Activated naive CD4-positive, alpha-beta T cell treated with anti-CD3 and anti-CD28 coated beads, Interleukin-2, amount 50 U/mL, for 16 hours (primary cell): ENCODE results near the gene KIR3DL2.
"Not testable (repeated sequence)": the region's sequence is repeated elsewhere in the genome, so short reads cannot be mapped to it uniquely, and the experiment has no call there.

ENCODE experiments used
- DNase-seq: peaks from one replicate; pipeline ENCODE4 v3.0.0-alpha.2; 2020

The KIR3DL2 gene

DNA sequence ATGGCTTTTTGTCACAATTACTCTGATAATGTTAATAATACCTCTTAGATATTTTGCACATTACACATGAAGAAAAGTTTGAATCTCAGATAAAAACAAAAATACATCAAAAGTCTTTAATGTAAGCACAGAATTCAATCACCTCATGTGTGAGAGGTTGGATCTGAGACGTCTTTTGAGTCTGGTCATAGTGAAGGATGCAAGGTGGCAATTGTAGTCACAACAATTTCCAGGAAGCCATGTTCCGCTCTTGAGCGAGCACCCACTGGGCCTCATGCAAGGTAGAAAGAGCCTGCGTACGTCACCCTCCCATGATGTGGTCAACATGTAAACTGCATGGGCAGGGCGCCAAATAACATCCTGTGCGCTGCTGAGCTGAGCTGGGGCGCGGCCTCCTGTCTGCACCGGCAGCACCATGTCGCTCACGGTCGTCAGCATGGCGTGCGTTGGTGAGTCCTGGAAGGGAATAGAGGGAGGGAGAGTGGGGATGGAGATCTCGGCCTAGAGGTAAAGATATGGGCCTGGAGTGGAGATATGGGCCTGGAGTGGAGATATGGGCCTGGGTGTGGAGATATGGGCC, at the start of gene KIR3DL2:
KIR3DL2 (plus strand) TSS at position 383 of the 580 bp plus-strand sequence; CDS start at position 416, 33 bp downstream.
- not testable (repeated sequence) for DNase-seq

DNA sequence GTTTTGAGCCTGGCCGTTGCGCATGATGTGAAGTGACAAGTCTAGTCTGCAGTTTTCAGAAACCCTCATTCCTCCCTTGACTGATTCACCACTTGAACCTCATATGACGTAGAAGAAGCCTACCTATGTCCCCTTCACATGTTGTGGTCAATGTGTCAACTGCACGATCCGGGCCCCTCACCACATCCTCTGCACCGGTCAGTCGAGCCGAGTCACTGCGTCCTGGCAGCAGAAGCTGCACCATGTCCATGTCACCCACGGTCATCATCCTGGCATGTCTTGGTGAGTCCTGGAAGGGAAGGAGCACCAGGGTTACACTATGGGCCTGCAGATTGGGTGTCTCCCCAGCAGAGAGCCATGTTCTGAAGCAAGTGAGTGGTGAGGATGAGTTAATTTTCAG, 46.8 kb upstream of the KIR3DL2 start, which contains the start of gene KIR2DL4:
KIR2DL4 (plus strand) TSS at position 201 of the 400 bp plus-strand sequence; CDS start at position 243, 42 bp downstream.
- no peak for DNase-seq

DNA sequence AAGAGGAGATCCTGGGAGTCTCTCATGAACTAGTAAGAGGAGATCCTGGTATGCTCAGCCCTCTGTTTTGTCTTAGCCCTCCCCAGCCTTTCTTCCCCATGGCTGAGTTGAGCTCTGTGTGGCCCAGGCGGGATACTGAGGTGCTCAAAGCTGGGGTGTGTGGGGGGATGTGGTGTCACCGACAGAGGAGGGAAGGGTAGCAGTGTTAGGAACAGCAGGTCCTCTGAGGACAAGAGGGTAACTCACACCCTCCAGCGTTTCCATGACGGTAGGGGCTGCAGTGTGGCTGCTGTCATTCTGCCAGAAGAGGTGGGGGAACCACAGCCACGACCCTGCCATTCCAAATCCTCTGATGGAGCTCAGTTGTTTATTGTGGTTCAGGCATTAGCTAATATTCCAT, 46.1 kb upstream of the KIR3DL2 start:
- DNase-seq: no peak

DNA sequence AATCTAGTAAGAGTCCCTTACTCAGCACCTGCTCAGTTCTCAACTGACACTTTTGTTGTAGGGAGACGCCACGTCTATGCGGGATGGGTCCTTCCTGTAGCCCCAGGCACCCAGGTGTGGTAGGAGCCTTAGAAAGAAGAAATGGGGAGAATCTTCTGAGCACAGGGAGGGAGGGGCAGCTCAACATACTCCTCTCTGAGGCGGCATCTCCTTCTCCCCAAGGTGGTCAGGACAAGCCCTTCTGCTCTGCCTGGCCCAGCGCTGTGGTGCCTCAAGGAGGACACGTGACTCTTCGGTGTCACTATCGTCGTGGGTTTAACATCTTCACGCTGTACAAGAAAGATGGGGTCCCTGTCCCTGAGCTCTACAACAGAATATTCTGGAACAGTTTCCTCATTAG, 45.7 kb upstream of the KIR3DL2 start:
- no peak for DNase-seq

DNA sequence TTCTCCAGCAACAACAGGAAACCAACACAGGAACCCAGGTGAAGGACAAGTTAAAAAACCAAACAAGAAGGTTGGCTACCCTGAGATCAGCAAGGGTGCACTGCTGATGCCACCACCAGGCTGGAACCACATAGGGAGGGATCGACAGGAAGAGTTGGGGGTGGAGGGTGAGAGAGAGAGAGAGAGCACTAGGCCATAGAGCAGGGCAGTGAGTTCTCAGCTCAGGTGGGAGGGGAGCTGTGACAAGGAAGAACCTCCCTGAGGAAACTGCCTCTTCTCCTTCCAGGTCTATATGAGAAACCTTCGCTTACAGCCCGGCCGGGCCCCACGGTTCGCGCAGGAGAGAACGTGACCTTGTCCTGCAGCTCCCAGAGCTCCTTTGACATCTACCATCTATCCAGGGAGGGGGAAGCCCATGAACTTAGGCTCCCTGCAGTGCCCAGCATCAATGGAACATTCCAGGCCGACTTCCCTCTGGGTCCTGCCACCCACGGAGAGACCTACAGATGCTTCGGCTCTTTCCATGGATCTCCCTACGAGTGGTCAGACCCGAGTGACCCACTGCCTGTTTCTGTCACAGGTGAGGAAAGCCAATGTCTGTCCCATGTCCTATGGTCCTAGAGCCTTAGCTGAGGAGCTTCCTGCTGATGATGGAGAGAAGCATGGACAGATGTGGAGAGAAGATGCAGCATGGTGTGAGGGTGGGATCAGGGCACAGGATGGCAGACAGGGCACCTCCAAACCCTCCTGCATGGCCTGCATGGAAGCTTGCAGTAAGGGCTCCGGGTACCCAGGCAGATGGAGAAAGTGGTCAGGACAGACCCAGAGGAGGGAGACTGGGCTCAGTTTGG, 44.4 kb upstream of the KIR3DL2 start:
- DNase-seq: no peak

DNA sequence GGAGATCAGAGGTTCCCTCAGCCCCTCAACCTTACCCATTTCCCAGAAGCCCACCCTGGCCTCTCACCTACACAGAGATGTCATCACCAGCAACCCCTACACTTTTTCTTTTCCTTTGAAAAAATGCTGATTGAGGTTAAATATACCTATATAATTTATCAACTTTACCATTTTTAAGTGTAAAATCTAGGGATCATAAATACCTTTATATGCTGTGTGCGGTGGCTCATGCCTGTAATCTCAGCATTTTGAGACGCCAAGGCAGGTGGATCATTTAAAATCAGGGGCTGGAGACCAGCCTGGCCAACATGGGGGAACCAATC, 43.8 kb upstream of the KIR3DL2 start:
- DNase-seq: no peak

DNA sequence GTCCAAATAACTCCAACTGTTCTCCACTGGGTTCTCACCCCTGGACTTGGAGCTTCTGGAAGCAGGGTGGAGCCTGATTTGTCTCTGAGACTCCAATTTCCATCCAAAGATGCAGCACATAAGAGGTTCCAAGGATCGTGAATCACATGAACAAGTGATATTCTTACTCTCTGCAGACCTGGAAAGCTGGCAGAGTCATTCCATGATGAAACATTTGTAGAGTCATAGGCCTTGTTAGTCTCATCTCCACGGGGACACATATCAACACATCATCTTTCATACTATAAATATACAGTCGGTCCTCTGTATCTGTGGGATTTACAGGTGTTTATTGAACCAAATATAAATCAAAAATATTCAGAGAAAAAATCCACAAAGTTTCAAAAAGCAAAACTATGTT, 35.7 kb upstream of the KIR3DL2 start:
- DNase-seq: not testable (repeated sequence)

DNA sequence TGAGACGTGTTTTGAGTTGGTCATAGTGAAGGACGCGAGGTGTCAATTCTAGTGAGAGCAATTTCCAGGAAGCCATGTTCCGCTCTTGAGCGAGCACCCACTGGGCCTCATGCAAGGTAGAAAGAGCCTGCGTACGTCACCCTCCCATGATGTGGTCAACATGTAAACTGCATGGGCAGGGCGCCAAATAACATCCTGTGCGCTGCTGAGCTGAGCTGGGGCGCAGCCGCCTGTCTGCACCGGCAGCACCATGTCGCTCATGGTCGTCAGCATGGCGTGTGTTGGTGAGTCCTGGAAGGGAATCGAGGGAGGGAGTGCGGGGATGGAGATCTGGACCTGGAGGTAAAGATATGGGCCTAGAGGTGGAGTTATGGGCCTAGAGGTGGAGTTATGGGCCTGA, 34.0 kb upstream of the KIR3DL2 start, which contains the start of gene KIR3DL1:
KIR3DL1 (plus strand) TSS at position 218 of the 400 bp plus-strand sequence.
- DNase-seq: not testable (repeated sequence)

DNA sequence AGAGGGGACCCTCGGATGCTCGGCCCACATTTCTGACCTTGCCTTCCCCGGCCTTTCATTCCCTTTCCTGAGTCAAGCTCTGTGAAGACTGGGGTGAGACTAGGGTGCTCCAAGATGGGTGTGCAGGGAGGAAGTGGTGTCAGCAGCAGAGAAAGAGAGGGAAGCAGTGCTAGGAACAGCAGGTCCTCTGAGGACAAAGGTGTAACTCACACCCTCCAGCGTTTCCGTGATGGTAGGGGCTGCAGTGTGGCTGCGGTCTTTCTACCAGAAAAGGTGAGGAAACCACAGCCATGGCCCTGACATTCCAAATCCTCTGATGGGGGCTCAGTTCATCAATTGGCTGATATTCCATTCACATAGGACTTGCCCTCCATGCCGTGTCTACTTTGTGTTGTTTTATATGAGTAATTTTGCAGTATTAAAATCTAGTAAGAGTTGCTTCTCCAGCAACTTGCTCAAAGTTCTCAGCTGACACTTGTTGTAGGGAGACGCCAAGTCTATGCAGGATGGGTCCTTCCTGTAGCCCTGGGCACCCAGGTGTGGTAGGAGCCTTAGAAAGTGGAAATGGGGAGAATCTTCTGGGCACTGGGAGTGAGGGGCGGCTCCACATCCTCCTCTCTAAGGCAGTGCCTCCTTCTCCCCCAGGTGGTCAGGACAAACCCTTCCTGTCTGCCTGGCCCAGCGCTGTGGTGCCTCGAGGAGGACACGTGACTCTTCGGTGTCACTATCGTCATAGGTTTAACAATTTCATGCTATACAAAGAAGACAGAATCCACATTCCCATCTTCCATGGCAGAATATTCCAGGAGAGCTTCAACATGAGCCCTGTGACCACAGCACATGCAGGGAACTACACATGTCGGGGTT, 32.3 kb upstream of the KIR3DL2 start:
- no peak for DNase-seq

DNA sequence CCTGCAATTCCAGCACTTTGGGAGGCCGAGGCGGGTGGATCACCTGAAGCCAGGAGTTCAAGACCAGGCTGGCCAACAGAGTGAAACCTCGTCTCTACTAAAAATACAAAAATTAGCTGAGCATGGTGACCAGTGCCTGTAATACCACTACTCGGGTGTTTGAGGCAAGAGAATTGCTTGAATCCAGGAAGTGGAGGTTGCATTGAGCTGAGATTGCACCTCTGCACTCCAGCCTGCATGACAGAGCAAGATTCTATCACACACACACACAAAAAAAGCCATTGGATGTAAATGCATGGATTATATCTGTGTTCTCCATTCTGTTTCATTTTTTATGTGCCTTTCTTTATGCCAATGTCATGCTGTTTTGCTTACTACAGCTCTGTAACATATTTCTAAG, 25.8 kb upstream of the KIR3DL2 start:
- DNase-seq: not testable (repeated sequence)

DNA sequence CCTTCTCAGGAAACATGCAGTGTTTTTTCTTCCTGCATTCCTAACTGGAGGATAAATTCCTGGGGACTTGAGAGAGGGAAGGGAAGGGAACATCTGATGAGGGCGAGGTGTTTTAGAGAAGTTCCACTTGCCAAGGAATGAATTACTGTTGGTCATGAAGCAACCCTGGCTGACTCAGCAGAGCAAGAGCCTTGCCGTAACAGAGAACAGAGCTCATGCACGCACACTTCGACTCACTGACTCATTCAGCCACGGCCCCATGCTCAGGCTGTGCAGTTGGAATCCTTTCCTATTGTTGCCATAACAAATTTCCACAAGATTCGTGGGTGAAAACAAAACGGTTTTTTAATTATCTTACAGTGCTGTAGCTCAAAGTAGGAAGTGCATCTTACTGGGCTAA, 24.9 kb upstream of the KIR3DL2 start:
- DNase-seq: not testable (repeated sequence)

DNA sequence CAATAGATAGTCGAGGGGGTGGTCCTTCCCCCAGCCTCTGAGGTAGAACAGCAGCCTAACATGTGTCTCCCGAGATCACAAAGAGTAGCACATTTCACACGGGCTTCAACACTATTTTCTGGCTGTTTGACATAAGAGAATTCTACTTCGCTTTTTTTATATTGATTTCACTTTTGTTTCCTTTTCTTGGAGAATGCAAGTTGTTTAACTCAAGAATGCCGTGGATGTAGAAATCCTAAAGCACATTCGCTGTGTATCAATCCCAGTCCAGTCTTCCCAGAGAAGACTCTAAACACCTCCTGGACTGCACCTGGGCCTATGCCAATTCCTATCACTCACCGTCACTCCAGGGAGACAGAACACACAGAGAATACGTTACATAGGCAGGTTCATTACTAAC, 22.2 kb upstream of the KIR3DL2 start:
- DNase-seq: not testable (repeated sequence)

DNA sequence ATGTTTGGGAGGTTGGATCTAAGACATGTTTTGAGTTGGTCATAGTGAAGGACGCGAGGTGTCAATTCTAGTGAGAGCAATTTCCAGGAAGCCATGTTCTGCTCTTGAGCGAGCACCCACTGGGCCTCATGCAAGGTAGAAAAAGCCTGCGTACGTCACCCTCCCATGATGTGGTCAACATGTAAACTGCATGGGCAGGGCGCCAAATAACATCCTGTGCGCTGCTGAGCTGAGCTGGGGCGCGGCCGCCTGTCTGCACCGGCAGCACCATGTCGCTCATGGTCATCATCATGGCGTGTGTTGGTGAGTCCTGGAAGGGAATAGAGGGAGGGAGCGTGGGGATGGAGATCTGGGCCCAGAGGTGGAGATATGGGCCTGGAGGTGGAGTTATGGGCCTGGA, 17.7 kb upstream of the KIR3DL2 start, which contains the start of gene KIR2DS4:
KIR2DS4 (plus strand) TSS at position 181 of the 400 bp plus-strand sequence.
- not testable (repeated sequence) for DNase-seq

DNA sequence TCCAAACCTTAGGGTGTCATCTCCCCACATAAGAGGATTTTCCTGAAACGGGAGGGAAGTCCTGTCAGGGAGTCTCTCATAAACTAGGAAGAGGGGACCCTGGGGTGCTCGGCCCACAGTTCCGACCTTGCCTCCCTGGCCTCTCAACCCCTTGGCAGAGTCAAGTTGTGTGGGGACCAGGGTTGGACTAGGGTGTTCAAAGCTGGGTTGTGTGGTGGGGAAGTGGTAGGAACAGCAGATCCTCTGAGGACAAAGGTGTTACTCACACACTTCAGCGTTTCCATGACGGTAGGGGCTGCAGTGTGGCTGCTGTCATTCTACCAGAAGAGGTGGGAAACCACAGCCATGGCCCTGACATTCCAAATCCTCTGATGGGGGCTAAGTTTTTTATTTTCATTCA, 15.1 kb upstream of the KIR3DL2 start:
- not testable (repeated sequence) for DNase-seq

DNA sequence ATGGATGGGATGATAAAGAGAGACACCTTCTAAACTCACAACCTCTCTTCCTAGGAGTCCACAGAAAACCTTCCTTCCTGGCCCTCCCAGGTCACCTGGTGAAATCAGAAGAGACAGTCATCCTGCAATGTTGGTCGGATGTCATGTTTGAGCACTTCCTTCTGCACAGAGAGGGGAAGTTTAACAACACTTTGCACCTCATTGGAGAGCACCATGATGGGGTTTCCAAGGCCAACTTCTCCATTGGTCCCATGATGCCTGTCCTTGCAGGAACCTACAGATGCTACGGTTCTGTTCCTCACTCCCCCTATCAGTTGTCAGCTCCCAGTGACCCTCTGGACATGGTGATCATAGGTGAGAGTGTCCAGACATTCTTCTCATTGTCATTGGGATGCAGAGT, 12.7 kb upstream of the KIR3DL2 start:
- DNase-seq: not testable (repeated sequence)

DNA sequence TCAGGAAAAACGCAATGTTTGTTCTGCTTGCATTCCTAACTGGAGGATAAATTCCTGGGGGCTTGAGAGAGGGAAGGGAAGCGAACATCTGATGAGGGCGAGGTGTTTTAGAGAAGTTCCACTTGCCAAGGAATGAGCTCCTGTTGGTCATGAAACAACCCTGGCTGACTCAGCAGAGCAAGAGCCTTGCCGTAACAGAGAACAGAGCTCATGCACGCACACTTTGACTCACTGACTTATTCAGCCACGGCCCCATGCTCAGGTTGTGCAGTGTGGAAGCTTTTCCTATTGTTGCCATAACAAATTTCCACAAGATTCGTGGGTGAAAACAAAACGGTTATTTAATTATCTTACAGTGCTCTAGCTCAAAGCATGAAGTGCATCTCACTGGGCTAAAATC, 7.1 kb upstream of the KIR3DL2 start:
- not testable (repeated sequence) for DNase-seq

DNA sequence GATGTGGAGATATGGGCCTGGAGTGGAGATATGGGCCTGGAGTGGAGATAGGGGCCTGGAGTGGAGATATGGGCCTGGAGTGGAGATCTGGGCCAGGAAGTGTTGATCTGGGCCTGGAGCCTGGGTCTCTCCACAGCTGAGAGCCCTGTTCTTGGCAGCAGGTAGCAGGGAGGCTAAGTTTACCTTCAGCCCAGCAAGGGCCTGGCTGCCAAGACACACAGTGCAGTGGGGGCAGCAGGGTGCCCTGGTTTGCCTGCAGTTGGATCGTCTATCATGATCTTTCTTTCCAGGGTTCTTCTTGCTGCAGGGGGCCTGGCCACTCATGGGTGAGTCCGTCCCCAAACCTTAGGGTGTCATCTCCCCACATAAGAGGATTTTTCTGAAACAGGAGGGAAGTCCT, 687 bp downstream of the KIR3DL2 start:
- DNase-seq: no peak

DNA sequence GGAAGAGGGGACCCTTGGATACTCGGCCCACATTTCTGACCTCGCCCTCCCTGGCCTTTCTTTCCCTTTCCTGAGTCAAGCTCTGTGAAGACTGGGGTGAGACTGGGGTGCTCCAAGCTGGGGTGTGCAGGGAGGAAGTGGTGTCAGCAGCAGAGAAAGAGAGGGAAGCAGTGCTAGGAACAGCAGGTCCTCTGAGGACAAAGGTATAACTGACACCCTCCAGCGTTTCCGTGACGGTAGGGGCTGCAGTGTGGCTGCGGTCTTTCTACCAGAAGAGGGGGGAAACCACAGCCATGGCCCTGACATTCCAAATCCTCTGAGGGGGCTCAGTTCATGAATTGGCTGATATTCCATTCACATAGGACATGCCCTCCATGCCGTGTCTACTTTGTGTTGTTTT, 1.1 kb downstream of the KIR3DL2 start:
- no peak for DNase-seq

DNA sequence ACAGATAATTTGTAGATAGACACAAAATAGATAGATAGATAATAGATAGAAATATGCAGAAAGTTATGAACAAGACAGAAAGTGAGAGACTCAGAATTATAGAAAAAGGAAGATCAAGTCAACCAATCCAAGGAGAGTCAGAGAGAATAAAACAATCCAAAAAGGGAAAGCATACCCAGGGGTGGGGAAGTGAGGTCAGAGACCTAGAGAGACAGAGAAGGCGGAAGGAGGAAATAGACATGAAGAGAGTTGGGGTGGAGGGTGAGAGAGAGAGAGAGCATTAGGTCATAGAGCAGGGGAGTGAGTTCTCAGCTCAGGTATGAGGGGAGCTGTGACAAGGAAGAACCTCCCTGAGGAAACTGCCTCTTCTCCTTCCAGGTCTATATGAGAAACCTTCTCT, 5.0 kb downstream of the KIR3DL2 start:
- DNase-seq: not testable (repeated sequence)

DNA sequence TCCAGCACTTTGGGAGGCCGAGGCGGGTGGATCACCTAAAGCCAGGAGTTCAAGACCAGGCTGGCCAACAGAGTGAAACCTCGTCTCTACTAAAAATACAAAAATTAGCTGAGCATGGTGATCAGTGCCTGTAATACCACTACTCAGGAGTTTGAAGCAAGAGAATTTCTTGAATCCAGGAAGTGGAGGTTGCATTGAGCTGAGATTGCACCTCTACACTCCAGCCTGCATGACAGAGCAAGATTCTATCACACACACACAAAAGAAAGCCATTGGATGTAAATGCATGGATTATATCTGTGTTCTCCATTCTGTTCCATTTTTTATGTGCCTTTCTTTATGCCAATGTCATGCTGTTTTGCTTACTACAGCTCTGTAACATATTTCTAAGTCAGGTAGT, 8.2 kb downstream of the KIR3DL2 start:
- not testable (repeated sequence) for DNase-seq

DNA sequence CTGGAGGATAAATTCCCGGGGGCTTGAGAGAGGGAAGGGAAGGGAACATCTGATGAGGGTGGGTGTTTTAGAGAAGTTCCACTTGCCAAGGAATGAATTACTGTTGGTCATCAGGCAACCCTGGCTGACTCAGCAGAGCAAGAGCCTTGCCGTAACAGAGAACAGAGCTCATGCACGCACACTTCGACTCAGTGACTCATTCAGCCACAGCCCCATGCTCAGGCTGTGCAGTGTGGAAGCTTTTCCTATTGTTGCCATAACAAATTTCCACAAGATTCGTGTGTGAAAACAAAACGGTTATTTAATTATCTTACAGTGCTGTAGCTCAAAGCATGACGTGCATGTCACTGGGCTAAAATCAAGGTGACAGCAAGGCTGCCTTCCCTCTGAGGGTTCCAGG, 9.2 kb downstream of the KIR3DL2 start:
- DNase-seq: not testable (repeated sequence)

DNA sequence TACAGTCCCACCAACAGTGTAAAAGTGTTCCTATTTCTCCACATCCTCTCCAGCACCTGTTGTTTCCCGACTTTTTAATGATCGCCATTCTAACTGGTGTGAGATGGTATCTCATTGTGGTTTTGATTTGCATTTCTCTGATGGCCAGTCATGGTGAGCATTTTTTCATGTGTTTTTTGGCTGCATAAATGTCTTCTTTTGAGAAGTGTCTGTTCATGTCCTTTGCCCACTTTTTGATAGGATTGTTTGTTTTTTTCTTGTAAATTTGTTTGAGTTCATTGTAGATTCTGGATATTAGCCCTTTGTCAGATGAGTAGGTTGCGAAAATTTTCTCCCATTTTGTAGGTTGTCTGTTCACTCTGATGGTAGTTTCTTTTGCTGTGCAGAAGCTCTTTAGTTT, 13.2 kb downstream of the KIR3DL2 start:
- DNase-seq: not testable (repeated sequence)

DNA sequence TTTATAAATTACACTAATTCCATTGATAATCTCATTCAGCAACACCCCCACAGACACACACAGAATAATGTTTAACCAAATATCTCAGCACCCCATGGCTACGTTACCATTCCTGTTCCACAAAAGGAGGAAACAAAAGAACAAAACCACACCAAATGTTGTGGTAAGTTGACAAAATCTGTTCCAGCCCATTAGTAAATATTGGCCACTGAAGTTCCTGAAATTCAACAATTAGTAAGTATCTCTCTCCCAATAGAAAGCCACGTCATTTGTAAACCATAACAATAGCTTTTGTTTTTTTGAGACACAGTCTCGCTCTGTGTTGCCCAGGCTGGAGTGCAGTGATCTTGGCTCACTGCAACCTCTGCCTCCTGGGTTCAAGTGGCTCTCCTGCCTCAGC, 21.5 kb downstream of the KIR3DL2 start:
- no peak for DNase-seq
